DOHH2 (cell line): ENCODE data around the gene NYNRIN.

Experiments used
- CTCF ChIP-seq: fragments of 200-600 bp; sonication (generic); IDR thresholded peaks from one replicate; pipeline ENCODE4 v1.5.1; 2014; ENCODE audit warnings: antibody characterized with exemption, mild to moderate bottlenecking, low read depth, low read length; ENCODE audit not compliant: poor library complexity, severe bottlenecking
- EZH2phosphoT487 ChIP-seq: fragments of 200-600 bp; sonication (generic); IDR thresholded peaks from 2 replicates; pipeline ENCODE4 v1.6.1; 2017; ENCODE audit warnings: borderline replicate concordance, mild to moderate bottlenecking, antibody characterized with exemption, low read length, moderate library complexity, mixed read lengths

GRCh38 chr14:24441485-24441884 lies 42.7 kb downstream of the NYNRIN start:
- TF ChIP-seq CTCF (no peak), EZH2phosphoT487 (no peak)
